Upper lobe of left lung (tissue), 6 donors: ENCODE results near the gene NFAT5. TPM values are rescaled to one million over a fixed set of nuclear protein-coding genes. Genes with fewer than 3 reads are reported as not detected.
"Not testable (repeated sequence)": the region's sequence is repeated elsewhere in the genome, so short reads cannot be mapped to it uniquely, and the experiment has no call there.

ENCODE experiments used
- ATAC-seq, 2 donors: fragments of 200-7000 bp; cut with Tn5 transposase; one replicate each; pipeline ENCODE4 v1.9.1; 2022; ENCODE audit warnings: mild to moderate bottlenecking in 2 of 2, moderate library complexity in 2 of 2; ENCODE audit not compliant: low FRiP score in 2 of 2
- DNase-seq, 2 donors: peaks; one replicate each; pipeline ENCODE4 v3.0.0-alpha.2; 2019 to 2020
- H3K27ac ChIP-seq, 4 donors: fragments of 200-600 bp; sonication (generic); one replicate each; pipeline ENCODE4 v1.5.1; 2016 to 2019
- H3K27me3 ChIP-seq, 4 donors: fragments of 200-600 bp; sonication (generic); one replicate each; pipeline ENCODE4 v1.5.1; 2017 to 2019
- H3K36me3 ChIP-seq, 4 donors: fragments of 200-600 bp; sonication (generic); one replicate each; pipeline ENCODE4 v1.5.1; 2016 to 2019
- H3K4me1 ChIP-seq, 4 donors: fragments of 200-600 bp; sonication (generic); one replicate each; pipeline ENCODE4 v1.5.1; 2018 to 2019
- H3K4me3 ChIP-seq, 4 donors: fragments of 200-600 bp; sonication (generic); one replicate each; pipeline ENCODE4 v1.5.1; 2017 to 2019; ENCODE audit warnings: mild to moderate bottlenecking in 2 of 4, moderate library complexity in 1 of 4
- H3K9me3 ChIP-seq, 4 donors: fragments of 200-600 bp; sonication (generic); one replicate each; pipeline ENCODE4 v1.5.1; 2018 to 2019
- EP300 ChIP-seq, 4 donors: sonication (generic); formaldehyde crosslinking; IDR thresholded peaks; one replicate each; pipeline ENCODE4 v1.5.1; 2017; ENCODE audit warnings: antibody characterized with exemption in 4 of 4, control low read depth in 2 of 4
- POLR2A ChIP-seq, 4 donors: fragments of 450-650 bp; IDR thresholded peaks; one replicate each; pipeline ENCODE4 v1.5.1; 2016 to 2017; ENCODE audit warnings: antibody characterized with exemption in 4 of 4, mild to moderate bottlenecking in 2 of 4
- POLR2AphosphoS5 ChIP-seq, 2 donors: sonication (generic); formaldehyde crosslinking; IDR thresholded peaks; one replicate each; pipeline ENCODE4 v1.5.1; 2017; ENCODE audit warnings: antibody characterized with exemption in 2 of 2
- WGBS, 2 donors: methylation state at CpG; one replicate each; pipeline ENCODE4 v1.1.5; 2017 to 2018; 5-methylcytosine and 5-hydroxymethylcytosine counted together
- total RNA-seq, 6 donors: library from RNA; depleted of rRNA in 4 of 6; stranded (reverse); fragments of >200 nt in 4 of 6; gene quantifications; one replicate each; pipeline versions ENCODE4 v1.1.0 to v1.2.1, GENCODE V29; 2016 to 2021
- TF ChIP-seq, protein P1 (sequence below), 6 experiments: fragments of 450-650 bp in 4 of 6; fragments of 200-600 bp in 2 of 6; sonication (generic) in 2 of 6; IDR thresholded peaks; one replicate each; pipeline ENCODE4 v1.5.1; 2016 to 2019; ENCODE audit warnings: antibody characterized with exemption in 6 of 6
- donor health status: DM: no; HTN: no; CAD: no; lungs with moderate emphysema.
- donor health status: DM: no; HTN: yes; CAD: no; lungs with severe emphysema.

Gene NFAT5, protein sequence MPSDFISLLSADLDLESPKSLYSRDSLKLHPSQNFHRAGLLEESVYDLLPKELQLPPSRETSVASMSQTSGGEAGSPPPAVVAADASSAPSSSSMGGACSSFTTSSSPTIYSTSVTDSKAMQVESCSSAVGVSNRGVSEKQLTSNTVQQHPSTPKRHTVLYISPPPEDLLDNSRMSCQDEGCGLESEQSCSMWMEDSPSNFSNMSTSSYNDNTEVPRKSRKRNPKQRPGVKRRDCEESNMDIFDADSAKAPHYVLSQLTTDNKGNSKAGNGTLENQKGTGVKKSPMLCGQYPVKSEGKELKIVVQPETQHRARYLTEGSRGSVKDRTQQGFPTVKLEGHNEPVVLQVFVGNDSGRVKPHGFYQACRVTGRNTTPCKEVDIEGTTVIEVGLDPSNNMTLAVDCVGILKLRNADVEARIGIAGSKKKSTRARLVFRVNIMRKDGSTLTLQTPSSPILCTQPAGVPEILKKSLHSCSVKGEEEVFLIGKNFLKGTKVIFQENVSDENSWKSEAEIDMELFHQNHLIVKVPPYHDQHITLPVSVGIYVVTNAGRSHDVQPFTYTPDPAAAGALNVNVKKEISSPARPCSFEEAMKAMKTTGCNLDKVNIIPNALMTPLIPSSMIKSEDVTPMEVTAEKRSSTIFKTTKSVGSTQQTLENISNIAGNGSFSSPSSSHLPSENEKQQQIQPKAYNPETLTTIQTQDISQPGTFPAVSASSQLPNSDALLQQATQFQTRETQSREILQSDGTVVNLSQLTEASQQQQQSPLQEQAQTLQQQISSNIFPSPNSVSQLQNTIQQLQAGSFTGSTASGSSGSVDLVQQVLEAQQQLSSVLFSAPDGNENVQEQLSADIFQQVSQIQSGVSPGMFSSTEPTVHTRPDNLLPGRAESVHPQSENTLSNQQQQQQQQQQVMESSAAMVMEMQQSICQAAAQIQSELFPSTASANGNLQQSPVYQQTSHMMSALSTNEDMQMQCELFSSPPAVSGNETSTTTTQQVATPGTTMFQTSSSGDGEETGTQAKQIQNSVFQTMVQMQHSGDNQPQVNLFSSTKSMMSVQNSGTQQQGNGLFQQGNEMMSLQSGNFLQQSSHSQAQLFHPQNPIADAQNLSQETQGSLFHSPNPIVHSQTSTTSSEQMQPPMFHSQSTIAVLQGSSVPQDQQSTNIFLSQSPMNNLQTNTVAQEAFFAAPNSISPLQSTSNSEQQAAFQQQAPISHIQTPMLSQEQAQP (N-terminal part only)
- 10 to 100 TPM; 36.0 to 80.7 (median 50.4) TPM for total RNA-seq

DNA sequence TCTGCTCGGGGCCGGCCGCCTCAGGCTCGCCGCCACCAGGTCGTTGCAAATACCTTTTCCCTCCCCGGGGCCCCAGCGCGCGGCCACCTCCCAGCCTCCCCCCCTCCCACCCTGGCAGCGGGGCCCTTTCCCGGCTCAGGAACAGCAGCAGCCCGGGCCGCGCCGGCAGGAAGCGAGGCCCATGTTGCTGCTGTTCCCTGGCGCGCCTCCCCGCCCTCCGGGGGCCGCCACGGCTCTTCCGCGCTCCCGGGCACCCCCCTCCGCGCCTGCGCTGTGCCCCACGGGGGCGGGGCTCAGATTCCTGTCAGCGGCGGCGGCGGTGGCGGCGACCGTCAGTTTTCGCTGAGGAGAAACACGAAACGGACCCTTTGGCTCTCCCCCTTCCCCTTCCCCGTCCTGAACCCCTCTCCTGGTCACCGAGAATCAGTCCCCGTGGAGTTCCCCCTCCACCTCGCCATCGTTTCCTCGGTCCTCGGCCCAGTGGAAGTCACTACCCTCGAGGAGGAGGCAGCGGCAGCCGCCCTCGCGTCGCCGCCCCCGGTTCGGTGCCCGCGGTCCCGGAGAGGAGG, at the start of gene NFAT5:
TSS of gene NFAT5 (plus strand) at position 296 of the 569 bp plus-strand sequence. CDS start 336 bp downstream, outside the sequence.
- H3K27me3 ChIP-seq = no peaks in the 10 kb centered on the region
- H3K9me3 ChIP-seq = no peaks in the 10 kb centered on the region
- peak within 1 kb of the TSS; percentile 97 to 100 (median 99) for H3K27ac ChIP-seq
- H3K4me1 ChIP-seq = peaks cover 38 to 49% (median 43%) of the 10 kb centered on the region in 4 donors
- ATAC-seq (peak; percentile 98), DNase-seq (peak; percentile 92 to 99)
- TF ChIP-seq POLR2AphosphoS5 (IDR thresholded peaks at IDR 0.05) = peak; percentile 85 to 97
- TF ChIP-seq POLR2A (IDR thresholded peaks at IDR 0.05) = peak in 3 of 4 donors; percentile 85 to 95 (median 90)
- TF ChIP-seq, protein P1, sequence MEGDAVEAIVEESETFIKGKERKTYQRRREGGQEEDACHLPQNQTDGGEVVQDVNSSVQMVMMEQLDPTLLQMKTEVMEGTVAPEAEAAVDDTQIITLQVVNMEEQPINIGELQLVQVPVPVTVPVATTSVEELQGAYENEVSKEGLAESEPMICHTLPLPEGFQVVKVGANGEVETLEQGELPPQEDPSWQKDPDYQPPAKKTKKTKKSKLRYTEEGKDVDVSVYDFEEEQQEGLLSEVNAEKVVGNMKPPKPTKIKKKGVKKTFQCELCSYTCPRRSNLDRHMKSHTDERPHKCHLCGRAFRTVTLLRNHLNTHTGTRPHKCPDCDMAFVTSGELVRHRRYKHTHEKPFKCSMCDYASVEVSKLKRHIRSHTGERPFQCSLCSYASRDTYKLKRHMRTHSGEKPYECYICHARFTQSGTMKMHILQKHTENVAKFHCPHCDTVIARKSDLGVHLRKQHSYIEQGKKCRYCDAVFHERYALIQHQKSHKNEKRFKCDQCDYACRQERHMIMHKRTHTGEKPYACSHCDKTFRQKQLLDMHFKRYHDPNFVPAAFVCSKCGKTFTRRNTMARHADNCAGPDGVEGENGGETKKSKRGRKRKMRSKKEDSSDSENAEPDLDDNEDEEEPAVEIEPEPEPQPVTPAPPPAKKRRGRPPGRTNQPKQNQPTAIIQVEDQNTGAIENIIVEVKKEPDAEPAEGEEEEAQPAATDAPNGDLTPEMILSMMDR (IDR thresholded peaks at IDR 0.05) = peak in 2 of 6 experiments; percentile 18 to 23
- TF ChIP-seq EP300 (IDR thresholded peaks at IDR 0.05) = peak in 1 of 4 donors; percentile 43
- WGBS, 2 donors = 0% methylated on average over 4 to 28 of the region's 60 CpGs
- peak within 1 kb of the TSS; percentile 77 to 99 (median 91) for H3K4me3 ChIP-seq
- H3K36me3 ChIP-seq = no peaks in the 10 kb centered on the region

DNA sequence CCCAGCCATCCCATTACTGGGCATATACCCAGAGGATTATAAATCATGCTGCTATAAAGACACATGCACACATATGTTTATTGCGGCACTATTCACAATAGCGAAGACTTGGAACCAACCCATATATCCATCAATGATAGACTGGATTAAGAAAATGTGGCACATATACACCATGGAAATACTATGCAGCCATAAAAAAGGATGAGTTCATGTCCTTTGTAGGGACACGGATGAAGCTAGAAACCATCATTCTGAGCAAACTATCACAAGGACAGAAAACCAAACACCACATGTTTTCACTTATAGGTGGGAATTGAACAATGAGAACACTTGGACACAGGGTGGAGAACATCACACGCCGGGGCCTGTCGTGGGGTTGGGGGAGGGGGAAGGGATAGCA, 47.9 kb upstream of the NFAT5 start:
- 96 to 98% methylated on average over 5 to 6 of the region's 6 CpGs for WGBS, 2 donors
- H3K36me3 ChIP-seq, H3K4me3 ChIP-seq: not testable (repeated sequence)

DNA sequence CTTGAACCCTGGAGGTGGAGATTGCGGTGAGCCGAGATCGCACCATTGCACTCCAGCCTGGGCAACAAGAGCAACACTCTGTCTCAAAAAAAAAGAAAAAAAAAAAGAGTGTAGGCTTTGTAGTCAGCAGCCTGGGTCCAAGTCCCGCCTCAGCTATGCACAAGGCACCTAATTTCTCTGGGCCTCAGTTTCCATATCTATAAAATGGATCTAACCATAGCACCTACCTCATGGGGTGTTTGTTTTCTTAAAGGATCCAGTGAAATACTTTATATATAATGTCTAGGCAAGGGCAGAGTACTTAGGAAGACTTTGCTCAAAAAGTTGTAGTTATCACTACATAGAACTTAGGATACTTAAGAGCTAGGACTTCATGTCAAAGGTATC, 45.4 kb upstream of the NFAT5 start:
- H3K4me1 ChIP-seq = no peaks in the 10 kb centered on the region
- DNase-seq (no peak), ATAC-seq (no peak)
- no peak overlapping the region for H3K4me3 ChIP-seq
- H3K27me3 ChIP-seq = no peaks in the 10 kb centered on the region
- H3K27ac ChIP-seq = no peak overlapping the region
- TF ChIP-seq POLR2AphosphoS5 (IDR thresholded peaks at IDR 0.05) (no peak), POLR2A (IDR thresholded peaks at IDR 0.05) (no peak), EP300 (IDR thresholded peaks at IDR 0.05) (no peak)
- TF ChIP-seq, protein P1 (IDR thresholded peaks at IDR 0.05) = no peak
- 95 to 97% methylated on average over 4 of the region's 4 CpGs for WGBS, 2 donors
- no peaks in the 10 kb centered on the region for H3K9me3 ChIP-seq
- no peaks in the 10 kb centered on the region for H3K36me3 ChIP-seq

More for the DNA sequence above, 47.9 kb upstream of the NFAT5 start:
- not testable (repeated sequence) for H3K4me1 ChIP-seq, H3K27me3 ChIP-seq, H3K27ac ChIP-seq, H3K9me3 ChIP-seq, DNase-seq, ATAC-seq

DNA sequence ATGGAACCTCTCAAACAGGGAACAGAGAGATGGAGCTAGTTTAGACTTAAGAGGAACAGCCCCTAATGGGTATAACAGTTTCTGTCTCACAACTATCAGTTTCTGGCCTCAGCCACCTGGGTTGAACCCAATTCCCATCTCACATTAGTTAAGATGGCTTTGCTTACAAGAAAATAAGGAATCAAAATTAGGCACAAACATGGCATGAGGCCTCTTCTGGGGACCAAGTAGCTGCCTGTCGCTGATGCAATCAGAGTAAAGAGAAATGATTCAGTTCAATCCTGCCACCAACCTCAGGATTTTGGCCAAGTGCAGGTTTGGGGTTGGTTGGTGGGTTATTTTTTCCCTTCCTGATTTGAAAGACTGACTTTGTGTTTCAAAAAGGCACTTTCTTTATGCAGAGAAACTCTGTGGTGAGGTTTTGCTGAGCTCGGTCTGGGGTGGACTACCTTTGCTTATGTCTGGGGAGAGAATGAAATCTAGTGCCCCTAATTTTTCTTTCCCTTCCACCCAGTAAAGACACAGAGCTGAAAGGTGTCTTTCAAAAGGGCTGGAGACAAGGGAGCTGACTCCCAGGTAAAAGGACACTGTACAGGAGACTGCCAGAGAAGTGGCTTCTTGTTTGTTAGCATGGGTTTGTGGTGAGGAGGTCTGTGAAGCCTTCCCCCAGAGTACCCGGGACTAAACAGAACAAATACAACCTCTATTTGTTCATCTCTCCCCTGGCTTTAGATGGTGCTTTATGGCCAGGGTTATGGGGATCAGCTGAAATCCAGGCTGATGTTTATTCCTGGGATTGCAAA, 44.8 kb upstream of the NFAT5 start:
- no peaks in the 10 kb centered on the region for H3K27me3 ChIP-seq
- 64 to 81% methylated on average over 3 of the region's 3 CpGs for WGBS, 2 donors
- ATAC-seq = no peak
- DNase-seq = no peak
- TF ChIP-seq, protein P1 (IDR thresholded peaks at IDR 0.05) = no peak
- TF ChIP-seq EP300 (IDR thresholded peaks at IDR 0.05) = no peak
- TF ChIP-seq POLR2A (IDR thresholded peaks at IDR 0.05) = no peak
- no peak for TF ChIP-seq POLR2AphosphoS5 (IDR thresholded peaks at IDR 0.05)
- no peak overlapping the region for H3K4me3 ChIP-seq
- H3K27ac ChIP-seq = no peak overlapping the region
- H3K36me3 ChIP-seq = no peaks in the 10 kb centered on the region
- H3K9me3 ChIP-seq = no peaks in the 10 kb centered on the region
- no peaks in the 10 kb centered on the region for H3K4me1 ChIP-seq
